Testis (tissue), 3 donors: ENCODE results near the gene ZSCAN10. TPM values are rescaled to one million over a fixed set of nuclear protein-coding genes. Genes with fewer than 3 reads are reported as not detected.

Source experiments
- DNase-seq: peaks from one replicate; pipeline ENCODE4 v3.0.0-alpha.2; 2019
- H3K27ac ChIP-seq, 2 donors: fragments of 200-600 bp; sonication (generic); one replicate each; pipeline ENCODE4 v1.5.1; 2019
- H3K27me3 ChIP-seq: fragments of 200-600 bp; sonication (generic); one replicate; pipeline ENCODE4 v1.5.1; 2019
- H3K36me3 ChIP-seq: fragments of 200-600 bp; sonication (generic); one replicate; pipeline ENCODE4 v1.5.1; 2017; ENCODE audit warnings: low read depth; ENCODE audit errors: missing control alignments
- H3K4me1 ChIP-seq: fragments of 200-600 bp; sonication (generic); one replicate; pipeline ENCODE4 v1.5.1; 2019
- H3K4me3 ChIP-seq, 2 donors: fragments of 200-600 bp; sonication (generic); one replicate each; pipeline ENCODE4 v1.5.1; 2017 to 2019
- H3K9me3 ChIP-seq: fragments of 200-600 bp; sonication (generic); one replicate; pipeline ENCODE4 v1.5.1; 2017
- POLR2A ChIP-seq: fragments of 450-650 bp; IDR thresholded peaks from one replicate; pipeline ENCODE4 v1.6.1; 2017; ENCODE audit warnings: antibody characterized with exemption, mild to moderate bottlenecking, moderate library complexity
- WGBS, 2 donors: methylation state at CpG; one replicate each; pipeline ENCODE4 v1.1.5; 2018; 5-methylcytosine and 5-hydroxymethylcytosine counted together
- intact Hi-C: fragments of 100-400 bp; cut with DNase I; formaldehyde crosslinking; loops from one replicate; pipeline ENCODE4 v1.15.1; 2023; ENCODE audit warnings: low total_unique reads
- polyA plus RNA-seq: library from polyadenylated mRNA; stranded (reverse); fragments of 350-450 nt; fragmentation: Illumina TruSeq; extraction: RNeasy Lipid Tissue Mini Kit (QIAGEN cat#74804); gene quantifications from one replicate; pipeline ENCODE4 v1.2.3, GENCODE V29; 2014; ENCODE audit warnings: low read depth, low replicate concordance; ENCODE audit not compliant: insufficient read depth
- total RNA-seq, 2 donors: library from RNA; depleted of rRNA; stranded (reverse); fragments of >200 nt; gene quantifications; one replicate each; pipeline ENCODE4 v1.2.3, GENCODE V29; 2016
- TF ChIP-seq, protein P1 (sequence below), 3 experiments: fragments of 450-650 bp in 2 of 3; fragments of 200-600 bp in 1 of 3; sonication (generic) in 1 of 3; IDR thresholded peaks; one replicate each; pipeline ENCODE4 v1.5.1; 2016 to 2019; ENCODE audit warnings: antibody characterized with exemption in 3 of 3, mild to moderate bottlenecking in 2 of 3, moderate library complexity in 1 of 3

The ZSCAN10 gene
- total and polyA plus RNA-seq, 3 donors from 2014 or later, result 0.79 to 0.93 (median 0.91) TPM

- H3K4me3 ChIP-seq, result no peak overlapping the region
- H3K27me3 ChIP-seq, result no peaks in the 10 kb centered on the region
- no peak overlapping the region for H3K27ac ChIP-seq
- no peaks in the 10 kb centered on the region for H3K36me3 ChIP-seq
- intact Hi-C loops, result no loop called here
- H3K9me3 ChIP-seq, result no peaks in the 10 kb centered on the region
- H3K4me1 ChIP-seq, result peaks cover 20% of the 10 kb centered on the region
- no peak for DNase-seq
- WGBS, 2 donors, result 85 to 94% methylated on average over 8 of the region's 8 CpGs
- TF ChIP-seq POLR2A, result no peak
These were observed 35.3 kb downstream of the ZSCAN10 start for GRCh38 chr16:3063625-3064386.

DNA sequence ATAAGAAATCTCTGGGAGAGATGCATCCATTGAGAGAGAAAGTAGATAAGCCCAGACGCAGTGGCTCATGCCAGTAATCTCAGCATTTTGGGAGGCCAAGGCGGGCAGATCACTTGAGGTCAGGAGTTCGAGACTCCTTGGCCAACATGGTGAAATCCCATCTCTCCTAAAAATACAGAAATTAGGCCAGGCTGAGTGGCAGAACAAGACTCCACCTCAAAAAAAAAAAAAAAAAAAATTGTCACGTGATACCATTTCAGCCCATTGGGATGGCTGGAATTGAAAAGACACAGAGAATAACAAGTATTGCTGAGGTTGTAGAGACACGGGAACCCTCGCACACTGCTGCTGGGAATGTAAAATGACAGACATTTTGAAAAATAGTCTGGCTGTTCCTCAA is 36.5 kb downstream of the ZSCAN10 start:
- 57 to 73% methylated on average over 6 of the region's 6 CpGs for WGBS, 2 donors
- intact Hi-C loops, result no loop called here
- peak overlapping the region in 1 of 2 donors; percentile 54 for H3K27ac ChIP-seq
- H3K27me3 ChIP-seq, result no peaks in the 10 kb centered on the region
- no peak for DNase-seq
- peaks cover 27% of the 10 kb centered on the region for H3K4me1 ChIP-seq
- H3K36me3 ChIP-seq, result no peaks in the 10 kb centered on the region
- H3K9me3 ChIP-seq, result no peaks in the 10 kb centered on the region
- H3K4me3 ChIP-seq, result no peak overlapping the region
- no peak for TF ChIP-seq POLR2A
- TF ChIP-seq, protein P1, sequence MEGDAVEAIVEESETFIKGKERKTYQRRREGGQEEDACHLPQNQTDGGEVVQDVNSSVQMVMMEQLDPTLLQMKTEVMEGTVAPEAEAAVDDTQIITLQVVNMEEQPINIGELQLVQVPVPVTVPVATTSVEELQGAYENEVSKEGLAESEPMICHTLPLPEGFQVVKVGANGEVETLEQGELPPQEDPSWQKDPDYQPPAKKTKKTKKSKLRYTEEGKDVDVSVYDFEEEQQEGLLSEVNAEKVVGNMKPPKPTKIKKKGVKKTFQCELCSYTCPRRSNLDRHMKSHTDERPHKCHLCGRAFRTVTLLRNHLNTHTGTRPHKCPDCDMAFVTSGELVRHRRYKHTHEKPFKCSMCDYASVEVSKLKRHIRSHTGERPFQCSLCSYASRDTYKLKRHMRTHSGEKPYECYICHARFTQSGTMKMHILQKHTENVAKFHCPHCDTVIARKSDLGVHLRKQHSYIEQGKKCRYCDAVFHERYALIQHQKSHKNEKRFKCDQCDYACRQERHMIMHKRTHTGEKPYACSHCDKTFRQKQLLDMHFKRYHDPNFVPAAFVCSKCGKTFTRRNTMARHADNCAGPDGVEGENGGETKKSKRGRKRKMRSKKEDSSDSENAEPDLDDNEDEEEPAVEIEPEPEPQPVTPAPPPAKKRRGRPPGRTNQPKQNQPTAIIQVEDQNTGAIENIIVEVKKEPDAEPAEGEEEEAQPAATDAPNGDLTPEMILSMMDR (IDR thresholded peaks at IDR 0.05), result no peak

DNA sequence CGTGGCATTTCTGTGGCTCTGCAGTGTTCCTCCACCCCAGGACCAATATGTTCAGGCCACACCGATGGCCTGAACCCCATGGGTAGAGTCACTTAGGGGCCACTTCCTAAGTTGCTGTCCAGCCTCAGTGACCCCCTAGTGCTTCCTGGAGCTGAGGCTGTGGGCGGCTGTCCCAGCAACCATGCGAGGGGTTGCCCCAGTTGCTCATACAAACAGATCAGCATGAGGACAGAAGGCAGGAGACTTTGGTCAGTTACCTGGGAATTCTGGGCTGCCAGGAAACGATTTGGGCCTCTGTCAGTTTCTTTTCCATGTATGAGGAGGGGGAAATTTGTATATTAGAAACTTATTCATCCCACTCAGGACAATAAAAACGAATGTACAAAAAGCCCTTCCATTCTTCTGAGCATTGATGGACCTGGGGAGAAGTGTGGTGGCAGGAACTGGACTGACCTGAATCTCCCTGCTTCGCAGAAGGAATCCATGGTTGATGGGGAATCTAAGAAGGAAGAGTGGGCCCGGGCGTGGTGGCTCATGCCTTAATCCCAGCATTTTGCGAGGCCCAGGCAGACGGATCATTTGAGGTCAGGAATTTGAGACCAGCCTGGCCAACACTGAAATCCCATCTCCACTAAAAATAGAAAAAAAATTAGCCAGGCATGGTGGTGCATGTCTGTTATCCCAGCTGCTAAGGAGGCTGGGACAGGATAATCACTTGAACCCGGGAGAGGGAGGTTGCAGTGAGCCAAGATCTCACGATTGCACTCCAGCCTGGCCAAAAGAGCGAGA is 38.6 kb downstream of the ZSCAN10 start:
- TF ChIP-seq, protein P1 (IDR thresholded peaks at IDR 0.05), result no peak
- TF ChIP-seq POLR2A, result no peak

DNA sequence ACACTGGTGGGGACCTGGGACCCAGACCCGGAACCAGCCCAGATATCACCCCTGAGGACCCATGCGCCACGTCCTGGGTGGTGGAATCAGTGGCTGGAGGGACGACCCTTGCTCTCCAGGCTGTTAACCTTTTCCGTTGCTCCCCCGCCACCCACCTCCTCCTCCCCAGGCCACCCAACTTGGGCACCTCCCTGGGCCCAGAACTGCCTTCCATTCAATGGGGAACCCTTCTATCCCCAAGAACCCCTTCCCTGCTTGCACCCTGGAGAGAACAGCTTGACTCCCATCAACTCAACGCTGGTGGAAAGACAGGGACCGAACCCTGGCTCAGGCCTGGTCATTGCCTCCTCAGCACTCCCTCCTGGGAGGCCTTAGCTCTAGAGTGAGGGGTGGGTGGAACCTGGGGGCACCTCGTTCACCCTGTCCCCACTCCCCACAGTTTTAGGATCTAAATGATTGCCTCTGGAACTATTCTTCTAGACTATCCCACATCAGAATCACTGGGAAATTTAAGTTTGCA is 39.3 kb downstream of the ZSCAN10 start:
- Histone ChIP-seq H3K4me3 (peak overlapping the region; percentile 69 to 72), H3K27ac (peak overlapping the region; percentile 43 to 58), H3K36me3 (no peaks in the 10 kb centered on the region), H3K9me3 (no peaks in the 10 kb centered on the region), H3K4me1 (peaks cover 16% of the 10 kb centered on the region), H3K27me3 (no peaks in the 10 kb centered on the region)
- intact Hi-C loops, result loop anchor here (5.0 kb wide), 1 partner anchor 68 kb away; no protein-coding TSS in a partner anchor
- TF ChIP-seq, protein P1 (IDR thresholded peaks at IDR 0.05), result no peak
- TF ChIP-seq POLR2A, result no peak
- no peak for DNase-seq
- 34 to 38% methylated on average over 9 of the region's 9 CpGs for WGBS, 2 donors

More for the DNA sequence above, 38.6 kb downstream of the ZSCAN10 start:
- H3K27me3 ChIP-seq, result no peaks in the 10 kb centered on the region
- no peaks in the 10 kb centered on the region for H3K9me3 ChIP-seq
- peaks cover 23% of the 10 kb centered on the region for H3K4me1 ChIP-seq
- 78 to 86% methylated on average over 14 of the region's 14 CpGs for WGBS, 2 donors
- no peaks in the 10 kb centered on the region for H3K36me3 ChIP-seq
- no peak overlapping the region for H3K4me3 ChIP-seq
- DNase-seq, result no peak
- intact Hi-C loops, result no loop called here
- no peak overlapping the region for H3K27ac ChIP-seq
